GM18858 (cell line): ENCODE results near the gene TMEM151A.

Experiments used
- ATAC-seq: cut with Tn5 transposase; IDR thresholded peaks from one replicate; pipeline ENCODE4 v1.9.1; 2021; ENCODE audit not compliant: unreplicated experiment

Gene TMEM151A

DNA sequence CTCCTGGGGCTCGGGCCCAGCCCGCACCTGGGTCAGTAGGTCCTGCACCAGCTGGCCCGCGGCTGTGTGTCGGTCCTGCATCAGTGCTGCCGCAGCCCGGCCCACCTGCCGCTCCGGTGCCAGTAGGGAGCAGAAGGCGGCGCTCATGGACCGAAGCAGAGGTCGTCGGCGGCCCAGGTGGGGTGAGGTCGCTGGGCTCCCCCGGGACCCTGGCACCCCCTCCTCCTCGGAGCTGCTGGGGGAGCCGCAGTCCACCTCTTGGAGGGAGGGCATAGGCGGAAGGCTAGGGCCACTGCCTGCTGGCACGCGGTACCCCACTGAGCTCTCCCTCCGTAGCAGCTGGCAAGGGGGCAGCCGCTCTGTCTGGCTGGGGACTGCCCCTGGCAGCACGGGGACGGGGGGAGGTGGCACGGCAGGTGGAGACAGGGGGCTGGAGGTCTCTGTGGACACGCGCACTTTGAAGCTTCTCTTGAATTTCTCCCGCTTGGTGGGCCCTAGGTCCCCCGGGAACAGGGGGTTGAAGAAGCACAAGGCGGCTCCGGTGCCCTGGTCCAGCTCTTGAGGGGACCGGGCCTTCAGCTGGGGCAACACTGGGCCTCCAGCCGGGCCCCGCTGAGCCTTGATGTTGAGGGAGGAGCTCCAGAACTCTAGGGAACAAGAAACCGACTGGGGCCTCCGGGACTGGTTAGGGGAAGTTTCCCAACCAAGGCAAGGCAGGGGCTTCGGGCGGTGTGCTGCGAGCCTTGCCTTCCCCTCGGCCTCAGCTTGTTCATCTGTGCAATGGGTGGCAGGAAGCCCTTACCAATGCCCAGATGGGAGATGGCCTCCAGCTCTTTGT lies 43.1 kb downstream of the TMEM151A start:
- ATAC-seq = no peak

DNA sequence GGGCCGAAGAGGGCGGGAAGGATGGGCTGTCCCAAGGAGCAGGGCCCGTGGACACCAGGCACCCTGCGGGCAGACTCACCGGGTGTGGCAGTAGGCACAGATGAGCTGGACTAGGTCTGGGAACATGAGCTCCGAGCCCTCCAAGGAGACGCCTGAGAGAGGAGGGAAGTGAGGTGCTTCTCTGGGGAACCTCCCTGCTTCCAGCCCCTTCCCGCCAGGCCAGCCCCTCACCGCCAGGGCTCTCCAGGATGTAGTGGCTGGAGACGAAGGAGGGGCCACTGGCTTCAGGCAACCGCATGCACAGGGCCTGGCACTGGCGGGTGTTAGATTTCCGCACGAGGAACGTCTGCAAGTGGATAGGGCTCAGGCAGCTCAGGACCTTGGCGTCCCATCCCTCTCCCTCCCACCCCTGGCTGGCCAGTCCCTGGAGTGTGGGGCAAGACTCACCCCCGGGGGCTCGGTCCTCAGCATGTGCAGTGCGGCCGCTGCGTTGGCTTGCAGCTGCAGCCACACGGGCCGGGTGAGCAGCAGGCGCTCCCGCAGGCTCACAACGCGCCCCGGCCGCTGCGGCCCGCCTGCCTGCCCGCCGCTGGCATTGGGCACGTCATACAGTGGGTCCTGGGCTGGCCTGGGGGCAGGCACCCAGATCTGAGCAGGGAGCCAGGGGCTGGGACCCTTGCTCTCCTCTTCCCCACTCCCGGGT lies 44.0 kb downstream of the TMEM151A start:
- no peak for ATAC-seq

DNA sequence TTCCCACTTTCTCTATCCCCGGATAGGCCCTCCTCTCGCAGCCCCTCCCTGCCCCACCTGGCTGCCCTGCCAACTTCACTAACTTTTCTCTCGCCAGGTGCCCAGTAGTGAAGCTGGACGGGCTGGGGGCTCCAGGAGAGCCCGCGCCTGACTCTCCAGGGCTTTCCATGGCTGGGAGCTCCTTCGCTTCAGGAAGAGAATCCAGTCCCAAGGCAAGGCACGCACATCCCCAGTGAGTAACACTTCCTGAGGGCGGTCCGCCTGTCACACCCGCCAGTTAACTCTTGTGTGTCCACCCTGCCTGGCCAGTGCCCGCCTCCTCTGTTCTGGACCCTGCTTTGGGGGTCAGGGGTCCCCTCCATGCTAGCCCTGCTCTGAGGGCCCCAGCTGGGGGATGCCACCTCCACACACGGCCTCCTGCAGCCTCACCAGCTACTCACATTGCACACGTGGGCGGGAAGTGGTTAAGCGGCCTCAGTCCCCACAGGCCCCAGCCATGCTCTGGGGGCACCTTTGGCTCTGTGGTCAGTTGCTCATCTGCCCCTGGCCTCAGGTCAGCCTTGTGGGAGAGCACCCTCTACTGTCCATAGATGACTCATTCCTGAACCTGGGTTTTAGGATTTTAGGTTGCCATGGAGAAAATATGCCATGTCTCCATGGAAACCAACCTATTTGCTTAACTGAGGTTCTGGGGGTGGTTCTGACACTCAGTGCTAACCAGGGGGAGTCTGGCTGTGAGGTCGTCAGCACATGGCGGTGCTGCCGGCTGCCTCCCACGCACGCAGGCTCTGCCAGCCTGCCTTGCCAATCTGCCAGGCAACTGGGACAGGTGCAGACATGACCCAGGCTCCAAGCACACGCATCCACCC lies 44.8 kb downstream of the TMEM151A start, which contains the start of gene RIN1:
Gene RIN1 (minus strand): TSS at position 201 of the 869 bp plus-strand sequence. CDS start 32 bp downstream, at position 169.
- ATAC-seq = no peak

GRCh38 chr11:66337103-66337899 lies 45.6 kb downstream of the TMEM151A start:
- ATAC-seq = no peak

DNA sequence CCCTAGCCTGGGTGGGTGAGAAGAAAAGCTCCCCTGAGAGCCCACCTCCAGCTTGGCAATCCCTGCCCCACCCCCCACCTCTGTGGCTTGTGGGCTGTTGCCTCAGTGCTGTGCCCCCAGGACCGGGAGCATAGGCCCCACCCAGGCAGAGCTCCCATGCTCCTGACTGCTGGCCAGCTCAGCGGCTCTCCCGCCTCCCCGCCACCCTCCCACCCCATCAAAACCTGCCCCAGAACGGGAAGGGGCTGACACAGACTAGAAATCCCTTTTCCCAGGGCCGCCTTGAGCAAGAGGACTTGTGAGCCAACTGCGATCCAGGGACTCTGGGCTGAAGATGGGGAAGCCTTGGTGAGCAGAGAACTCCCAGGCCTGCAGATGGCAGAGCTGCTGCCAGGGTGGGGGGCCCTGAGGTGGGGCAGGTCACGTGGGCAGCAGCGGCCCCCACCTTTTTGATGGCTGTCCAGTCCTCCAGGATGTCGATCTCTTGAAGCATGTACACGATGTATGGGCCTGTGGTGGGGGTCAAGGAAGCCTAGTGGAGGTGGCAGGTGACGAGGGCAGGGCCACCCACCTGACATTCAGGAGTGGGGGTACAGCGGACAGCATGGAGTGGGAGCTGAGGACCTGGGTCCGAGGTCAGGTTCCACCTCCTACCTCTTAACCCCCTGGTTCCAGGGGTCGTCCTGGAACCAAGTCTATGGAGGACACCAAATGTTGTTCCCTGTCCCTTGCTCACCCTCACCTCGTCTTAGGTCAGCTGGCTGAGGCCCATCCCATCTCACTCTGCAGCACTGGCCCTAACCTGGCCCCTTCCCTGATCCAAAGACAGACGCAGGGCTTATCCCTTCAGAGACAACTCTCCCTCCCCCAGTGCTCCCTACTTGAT lies 46.8 kb downstream of the TMEM151A start:
- ATAC-seq = no peak

DNA sequence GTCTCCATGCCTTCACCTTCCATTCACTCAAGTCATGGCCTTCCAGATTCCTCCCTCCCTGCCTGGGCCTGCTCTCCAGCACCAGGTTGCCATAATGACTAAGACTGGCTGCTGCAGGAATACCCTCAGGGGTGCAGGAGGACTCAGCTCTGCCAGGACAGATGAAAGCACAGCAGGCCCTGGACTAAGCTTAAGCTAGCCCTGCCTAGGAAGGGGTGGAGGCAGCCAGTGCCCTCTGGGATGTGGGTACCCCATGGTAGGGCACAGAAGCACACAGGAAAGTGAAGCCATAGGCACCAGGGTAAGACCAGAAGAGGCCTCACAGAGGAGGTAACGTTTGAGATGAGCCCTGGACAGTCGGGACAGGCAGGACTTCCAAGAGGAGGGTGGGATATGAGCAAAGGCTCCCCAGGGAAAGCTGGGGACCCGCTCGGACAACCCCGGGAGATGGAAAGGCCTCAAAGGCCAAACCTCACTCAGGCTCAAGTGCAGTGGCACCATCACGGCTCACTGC lies 47.5 kb downstream of the TMEM151A start:
- ATAC-seq = no peak

GRCh38 chr11:66339686-66340483 lies 48.2 kb downstream of the TMEM151A start:
- no peak for ATAC-seq

GRCh38 chr11:66340596-66341501 lies 49.2 kb downstream of the TMEM151A start:
- ATAC-seq = no peak

DNA sequence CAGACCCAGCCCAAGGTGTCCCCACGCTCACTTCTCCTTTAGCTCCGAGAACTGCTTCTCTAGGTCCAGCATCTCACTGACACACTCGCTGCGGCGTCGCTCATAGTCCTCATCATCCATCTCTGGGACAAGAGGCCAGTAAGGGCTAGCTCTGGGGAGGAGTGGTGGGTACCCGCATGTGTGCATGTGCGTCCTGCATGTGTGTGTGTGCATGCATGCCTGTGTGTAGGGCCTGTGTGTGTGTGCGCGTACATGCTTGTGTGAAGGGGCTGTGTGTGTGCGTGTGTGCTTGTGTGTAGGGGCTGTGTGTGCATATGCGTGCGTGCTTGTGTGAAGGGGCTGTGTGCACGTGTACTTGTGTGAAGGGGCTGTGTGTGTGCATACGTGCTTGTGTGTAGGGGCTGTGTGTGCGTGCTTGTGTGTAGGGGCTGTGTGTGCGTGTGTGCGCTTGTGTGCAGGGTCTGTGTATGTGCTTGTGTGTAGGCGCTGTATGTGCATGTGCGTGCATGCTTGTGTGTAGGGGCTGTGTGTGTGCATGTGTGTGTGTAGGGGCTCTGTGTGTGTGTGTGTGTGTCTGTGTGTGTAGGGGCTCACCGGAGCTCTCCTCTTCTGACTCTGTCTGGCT lies 49.9 kb downstream of the TMEM151A start:
- no peak for ATAC-seq

DNA sequence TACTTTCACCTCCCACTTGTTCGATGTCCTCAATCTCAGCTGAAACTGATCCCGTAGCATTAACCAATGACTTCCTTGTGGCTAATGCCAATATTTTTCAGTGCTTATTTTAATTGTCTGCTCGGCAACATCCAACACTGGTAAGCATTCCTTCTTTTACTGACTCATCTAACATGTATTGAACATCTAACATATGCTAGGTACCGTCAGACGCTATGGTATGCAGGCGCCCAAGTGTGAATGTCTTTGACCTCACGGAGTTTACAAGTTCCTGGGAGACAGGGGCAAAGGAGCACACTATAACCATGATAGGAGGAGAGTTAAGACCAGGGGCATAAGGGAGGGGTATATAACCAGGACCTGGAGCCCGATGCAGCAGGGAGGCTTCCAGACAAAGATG lies 51.5 kb downstream of the TMEM151A start:
- ATAC-seq = no peak

GRCh38 chr11:66344550-66345315 lies 53.0 kb downstream of the TMEM151A start, which contains the start of gene BRMS1:
BRMS1 (minus strand) TSS chr11:66345104; CDS start chr11:66342234, 2,870 bp downstream.
- ATAC-seq = peak; percentile 52

DNA sequence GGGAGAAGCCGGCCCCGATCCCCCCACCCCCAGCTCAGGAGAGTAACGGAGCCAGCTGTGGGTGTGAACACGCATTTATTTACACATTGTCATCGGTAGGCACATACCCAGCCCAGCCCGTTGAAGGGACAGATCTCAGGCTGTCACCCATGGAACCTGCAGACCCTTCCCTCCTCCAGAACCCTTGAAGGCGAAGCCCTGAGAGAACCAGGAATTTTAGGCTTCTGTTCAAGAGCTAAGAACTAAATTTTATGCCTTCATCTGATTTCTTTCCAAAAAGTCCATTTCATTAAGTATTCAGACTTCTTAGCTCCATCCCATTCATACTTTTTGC lies 53.6 kb downstream of the TMEM151A start:
- no peak for ATAC-seq
